Uterus (tissue), 4 donors: ENCODE measurements around the gene CALCA. TPM values are rescaled to one million over a fixed set of nuclear protein-coding genes. Genes with fewer than 3 reads are reported as not detected.

Source experiments
- DNase-seq, 2 donors: peaks; one replicate each; pipeline ENCODE4 v3.0.0-alpha.2; 2019 to 2020
- H3K27ac ChIP-seq, 2 donors: fragments of 200-600 bp; sonication (generic); 1 replicate in 1 of 2; 2 replicates in 1 of 2; pipeline ENCODE4 v1.5.1; 2016 to 2018
- H3K27me3 ChIP-seq, 2 donors: fragments of 200-600 bp; sonication (generic); one replicate each; pipeline ENCODE4 v1.5.1; 2018 to 2019; ENCODE audit warnings: control low read depth in 1 of 2
- H3K36me3 ChIP-seq, 2 donors: fragments of 200-600 bp; sonication (generic); one replicate each; pipeline ENCODE4 v1.5.1; 2019; ENCODE audit warnings: control low read depth in 1 of 2
- H3K4me1 ChIP-seq, 2 donors: fragments of 200-600 bp; sonication (generic); one replicate each; pipeline ENCODE4 v1.5.1; 2018 to 2019; ENCODE audit warnings: control low read depth in 1 of 2
- H3K4me3 ChIP-seq, 2 donors: fragments of 200-600 bp; sonication (generic); 1 replicate in 1 of 2; 2 replicates in 1 of 2; pipeline ENCODE4 v1.5.1; 2018 to 2019; ENCODE audit warnings: mild to moderate bottlenecking in 1 of 2
- H3K9me3 ChIP-seq, 2 donors: fragments of 200-600 bp; sonication (generic); one replicate each; pipeline ENCODE4 v1.5.1; 2019; ENCODE audit warnings: control low read depth in 1 of 2
- POLR2A ChIP-seq, 2 donors: fragments of 450-650 bp; IDR thresholded peaks; one replicate each; pipeline ENCODE4 v1.6.1; 2016; ENCODE audit warnings: antibody characterized with exemption in 2 of 2, mild to moderate bottlenecking in 1 of 2, moderate library complexity in 1 of 2
- intact Hi-C: fragments of 100-400 bp; cut with DNase I; formaldehyde crosslinking; loops from one replicate; pipeline ENCODE4 v1.15.1; 2023; ENCODE audit warnings: low total_unique reads
- total RNA-seq, 4 donors: library from RNA; depleted of rRNA in 3 of 4; stranded (reverse); fragments of >200 nt in 3 of 4; gene quantifications; one replicate each; pipeline versions ENCODE4 v1.1.0 to v1.2.4, GENCODE V29; 2014 to 2023
- TF ChIP-seq, protein P1 (sequence below), 4 experiments: fragments of 200-600 bp in 2 of 4; fragments of 450-650 bp in 2 of 4; sonication (generic) in 2 of 4; IDR thresholded peaks; one replicate each; pipeline ENCODE4 v1.5.1; 2016 to 2019; ENCODE audit warnings: antibody characterized with exemption in 4 of 4, mild to moderate bottlenecking in 2 of 4, moderate library complexity in 1 of 4
- donor health status: DM: yes; HTN: yes; CAD: no.

CALCA gene
- total RNA-seq, 4 donors from 2014 or later, result not detected

DNA sequence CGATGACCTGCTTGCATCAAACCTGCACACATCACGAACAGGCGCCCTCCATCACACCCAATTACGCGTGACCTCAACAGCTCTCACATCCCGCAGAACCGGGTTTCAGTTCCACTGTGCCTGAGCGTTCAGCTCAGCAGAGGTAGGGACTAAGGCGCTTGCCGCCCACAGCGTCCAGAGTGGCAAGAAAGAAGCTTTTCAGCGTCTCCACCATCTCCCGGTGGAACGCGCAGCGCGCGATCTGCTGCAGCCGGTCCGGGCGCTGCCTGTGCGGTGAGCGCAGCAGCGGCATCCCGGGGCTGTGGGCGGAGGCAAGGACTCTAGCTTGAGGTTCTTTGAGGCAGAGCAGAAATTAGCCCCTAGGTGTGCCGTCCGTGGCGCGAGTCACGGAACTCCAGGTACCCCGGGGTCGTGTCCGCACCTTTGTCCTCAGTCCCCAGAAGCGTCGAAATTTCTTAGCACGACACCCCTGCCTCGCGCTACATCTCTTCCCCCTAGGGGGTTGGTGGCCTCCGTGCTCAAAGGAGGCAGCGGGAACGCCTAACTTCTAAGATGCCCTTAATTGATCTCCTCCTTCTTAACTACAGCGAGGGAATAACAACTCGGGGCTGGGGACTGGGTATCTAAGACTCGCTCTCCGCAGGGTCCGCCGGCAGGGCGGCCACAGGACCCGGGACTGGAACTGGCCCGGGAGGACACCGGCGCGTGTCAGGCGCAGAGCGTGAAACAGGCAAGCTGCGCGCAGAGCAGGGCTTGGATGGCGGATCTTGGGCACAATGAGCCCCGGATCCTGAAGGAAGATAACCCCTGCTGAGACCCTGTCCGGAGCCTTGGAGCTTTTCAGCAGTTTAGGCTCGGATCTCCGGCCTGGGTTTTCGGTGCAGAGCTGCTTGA lies 1.7 kb upstream of the CALCA start:
- TF ChIP-seq, protein P1, sequence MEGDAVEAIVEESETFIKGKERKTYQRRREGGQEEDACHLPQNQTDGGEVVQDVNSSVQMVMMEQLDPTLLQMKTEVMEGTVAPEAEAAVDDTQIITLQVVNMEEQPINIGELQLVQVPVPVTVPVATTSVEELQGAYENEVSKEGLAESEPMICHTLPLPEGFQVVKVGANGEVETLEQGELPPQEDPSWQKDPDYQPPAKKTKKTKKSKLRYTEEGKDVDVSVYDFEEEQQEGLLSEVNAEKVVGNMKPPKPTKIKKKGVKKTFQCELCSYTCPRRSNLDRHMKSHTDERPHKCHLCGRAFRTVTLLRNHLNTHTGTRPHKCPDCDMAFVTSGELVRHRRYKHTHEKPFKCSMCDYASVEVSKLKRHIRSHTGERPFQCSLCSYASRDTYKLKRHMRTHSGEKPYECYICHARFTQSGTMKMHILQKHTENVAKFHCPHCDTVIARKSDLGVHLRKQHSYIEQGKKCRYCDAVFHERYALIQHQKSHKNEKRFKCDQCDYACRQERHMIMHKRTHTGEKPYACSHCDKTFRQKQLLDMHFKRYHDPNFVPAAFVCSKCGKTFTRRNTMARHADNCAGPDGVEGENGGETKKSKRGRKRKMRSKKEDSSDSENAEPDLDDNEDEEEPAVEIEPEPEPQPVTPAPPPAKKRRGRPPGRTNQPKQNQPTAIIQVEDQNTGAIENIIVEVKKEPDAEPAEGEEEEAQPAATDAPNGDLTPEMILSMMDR (IDR thresholded peaks at IDR 0.05), result no peak
- no peak for TF ChIP-seq POLR2A (IDR thresholded peaks at IDR 0.05)
- H3K27me3 ChIP-seq, result peaks cover 0 to 36% of the 10 kb centered on the region in 2 donors
- no peak overlapping the region for H3K27ac ChIP-seq
- intact Hi-C loops, result no loop called here
- no peak overlapping the region for H3K4me3 ChIP-seq
- no peaks in the 10 kb centered on the region for H3K36me3 ChIP-seq
- peaks cover 0 to 14% of the 10 kb centered on the region in 2 donors for H3K4me1 ChIP-seq
- no peak for DNase-seq
- no peaks in the 10 kb centered on the region for H3K9me3 ChIP-seq

GRCh38 chr11:14972581-14973495 lies 687 bp upstream of the CALCA start:
- no peak for DNase-seq
- intact Hi-C loops, result no loop called here
- Histone ChIP-seq H3K9me3 (no peaks in the 10 kb centered on the region), H3K4me3 (no peak overlapping the region), H3K27me3 (peaks cover 0 to 36% of the 10 kb centered on the region in 2 donors), H3K27ac (no peak overlapping the region), H3K36me3 (no peaks in the 10 kb centered on the region), H3K4me1 (peaks cover 0 to 14% of the 10 kb centered on the region in 2 donors)
- TF ChIP-seq POLR2A (IDR thresholded peaks at IDR 0.05), result no peak
- TF ChIP-seq, protein P1 (IDR thresholded peaks at IDR 0.05), result no peak

GRCh38 chr11:14969901-14970323 lies 2.2 kb downstream of the CALCA start:
- no peak overlapping the region for H3K27ac ChIP-seq
- TF ChIP-seq, protein P1 (IDR thresholded peaks at IDR 0.05), result no peak
- no peak for TF ChIP-seq POLR2A (IDR thresholded peaks at IDR 0.05)
- H3K4me1 ChIP-seq, result peaks cover 0 to 12% of the 10 kb centered on the region in 2 donors
- no peaks in the 10 kb centered on the region for H3K9me3 ChIP-seq
- H3K36me3 ChIP-seq, result no peaks in the 10 kb centered on the region
- peaks cover 0 to 18% of the 10 kb centered on the region in 2 donors for H3K27me3 ChIP-seq
- DNase-seq, result no peak
- intact Hi-C loops, result no loop called here
- no peak overlapping the region for H3K4me3 ChIP-seq

- no peak overlapping the region for H3K27ac ChIP-seq
- H3K9me3 ChIP-seq, result no peaks in the 10 kb centered on the region
- no peaks in the 10 kb centered on the region for H3K36me3 ChIP-seq
- H3K27me3 ChIP-seq, result peaks cover 0 to 5% of the 10 kb centered on the region in 2 donors
- H3K4me1 ChIP-seq, result no peaks in the 10 kb centered on the region
- no peak for DNase-seq
- TF ChIP-seq, protein P1 (IDR thresholded peaks at IDR 0.05), result no peak
- TF ChIP-seq POLR2A (IDR thresholded peaks at IDR 0.05), result no peak
- no peak overlapping the region for H3K4me3 ChIP-seq
- intact Hi-C loops, result no loop called here
Measured at GRCh38 chr11:14967581-14968243, 4.4 kb downstream of the CALCA start.
